ENCODE measurements around the gene SDF2L1.
"Not testable (repeated sequence)": the region's sequence is repeated elsewhere in the genome, so short reads cannot be mapped to it uniquely, and the experiment has no call there.

SDF2L1 gene

GRCh38 chr22:21637450-21637849 lies 4.7 kb upstream of the SDF2L1 start:
- not testable (repeated sequence) for DNase-seq

GRCh38 chr22:21639359-21639758 lies 2.7 kb upstream of the SDF2L1 start:
- no peak for DNase-seq

GRCh38 chr22:21640810-21641209 lies 1.3 kb upstream of the SDF2L1 start:
- no peak for DNase-seq

- DNase-seq = no peak
Observed at GRCh38 chr22:21641417-21641788, 699 bp upstream of the SDF2L1 start.

- no peak for DNase-seq
Observed at GRCh38 chr22:21642584-21643448, 714 bp downstream of the SDF2L1 start.

- no peak for DNase-seq
Observed at GRCh38 chr22:21643533-21644357, 1.6 kb downstream of the SDF2L1 start.

- DNase-seq = not testable (repeated sequence)
Observed at GRCh38 chr22:21645513-21645912, 3.4 kb downstream of the SDF2L1 start.

GRCh38 chr22:21646608-21647590 lies 4.8 kb downstream of the SDF2L1 start:
- peak; percentile 16 for DNase-seq

- no peak for DNase-seq
Observed at GRCh38 chr22:21650280-21650679, 8.2 kb downstream of the SDF2L1 start.

GRCh38 chr22:21650823-21651520 lies 8.9 kb downstream of the SDF2L1 start:
- DNase-seq = no peak

- no peak for DNase-seq
Observed at GRCh38 chr22:21651521-21652009, 9.5 kb downstream of the SDF2L1 start.

GRCh38 chr22:21652010-21652546 lies 10.0 kb downstream of the SDF2L1 start:
- DNase-seq = peak; percentile 26

GRCh38 chr22:21652547-21653545 lies 10.7 kb downstream of the SDF2L1 start:
- DNase-seq = no peak

- no peak for DNase-seq
Observed at GRCh38 chr22:21657020-21657359, 14.9 kb downstream of the SDF2L1 start.

GRCh38 chr22:21657360-21658032 lies 15.4 kb downstream of the SDF2L1 start:
- DNase-seq = no peak

GRCh38 chr22:21659864-21660525 lies 17.9 kb downstream of the SDF2L1 start:
- no peak for DNase-seq

- DNase-seq = no peak
Observed at GRCh38 chr22:21660904-21661303, 18.8 kb downstream of the SDF2L1 start.

- no peak for DNase-seq
Observed at GRCh38 chr22:21661991-21662390, 19.9 kb downstream of the SDF2L1 start.

GRCh38 chr22:21663738-21664137 lies 21.6 kb downstream of the SDF2L1 start:
- no peak for DNase-seq
